SK-N-SH treated with all-trans-retinoic acid at 6 μM for 48 hours (cell line): Measurements from ENCODE around the gene DSE.

Experiments
- ATAC-seq: fragments of 200-7000 bp; cut with Tn5 transposase; 3 replicates; pipeline ENCODE4 v1.9.1; 2020; ENCODE audit warnings: mild to moderate bottlenecking, moderate library complexity
- ARNTL ChIP-seq: fragments of 450-650 bp; formaldehyde crosslinking; IDR thresholded peaks from 2 replicates; pipeline ENCODE4 v1.5.0; 2020; ENCODE audit warnings: low read depth, mild to moderate bottlenecking, moderate library complexity, borderline replicate concordance
- CSDC2 ChIP-seq: fragments of 250-450 bp; sonication (Bioruptor Pico); IDR thresholded peaks from 2 replicates; pipeline ENCODE4 v1.5.0; 2020; ENCODE audit warnings: mild to moderate bottlenecking, moderate library complexity
- ESRRG ChIP-seq: fragments of 250-450 bp; sonication (Bioruptor Pico); IDR thresholded peaks from 2 replicates; pipeline ENCODE4 v1.6.1; 2021; ENCODE audit warnings: mild to moderate bottlenecking
- GLIS3 ChIP-seq: fragments of 250-450 bp; sonication (Bioruptor Pico); IDR thresholded peaks from 2 replicates; pipeline ENCODE4 v1.5.0; 2020; ENCODE audit warnings: mild to moderate bottlenecking, moderate library complexity
- ISL1 ChIP-seq: fragments of 250-450 bp; sonication (Bioruptor Pico); IDR thresholded peaks from 2 replicates; pipeline ENCODE4 v2.1.2; 2022; ENCODE audit warnings: mild to moderate bottlenecking, moderate library complexity
- OSR1 ChIP-seq: fragments of 250-450 bp; sonication (Bioruptor Pico); IDR thresholded peaks from 2 replicates; pipeline ENCODE4 v1.8.0; 2022; ENCODE audit warnings: moderate library complexity, mild to moderate bottlenecking, inconsistent platforms
- PPARA ChIP-seq: fragments of 250-450 bp; sonication (Bioruptor Pico); IDR thresholded peaks from 2 replicates; pipeline ENCODE4 v1.5.0; 2020; ENCODE audit warnings: mild to moderate bottlenecking, borderline replicate concordance
- RARB ChIP-seq: fragments of 250-450 bp; sonication (Bioruptor Pico); IDR thresholded peaks from 2 replicates; pipeline ENCODE4 v1.8.0; 2021; ENCODE audit warnings: mild to moderate bottlenecking, moderate library complexity
- SNAI2 ChIP-seq: fragments of 250-450 bp; sonication (Bioruptor Pico); IDR thresholded peaks from 2 replicates; pipeline ENCODE4 v1.5.0; 2020; ENCODE audit warnings: mild to moderate bottlenecking, moderate library complexity
- TCF4 ChIP-seq: fragments of 250-450 bp; sonication (Bioruptor Pico); IDR thresholded peaks from 2 replicates; pipeline ENCODE4 v1.8.0; 2021; ENCODE audit warnings: mild to moderate bottlenecking, moderate library complexity, borderline replicate concordance
- TOX ChIP-seq: fragments of 250-450 bp; sonication (Bioruptor Pico); IDR thresholded peaks from 2 replicates; pipeline ENCODE4 v1.8.0; 2021; ENCODE audit warnings: mild to moderate bottlenecking, moderate library complexity, borderline replicate concordance
- ZC3H10 ChIP-seq: fragments of 250-450 bp; sonication (Bioruptor Pico); IDR thresholded peaks from 2 replicates; pipeline ENCODE4 v1.5.1; 2021; ENCODE audit warnings: mild to moderate bottlenecking, moderate library complexity
- ZFP3 ChIP-seq: fragments of 250-450 bp; sonication (Bioruptor Pico); IDR thresholded peaks from 2 replicates; pipeline ENCODE4 v1.5.0; 2020; ENCODE audit warnings: mild to moderate bottlenecking, moderate library complexity
- ZNF565 ChIP-seq: fragments of 450-650 bp; formaldehyde crosslinking; conservative IDR thresholded peaks from 2 replicates; pipeline ENCODE4 v1.5.0; 2020; ENCODE audit warnings: low read depth, mild to moderate bottlenecking, moderate library complexity
- ZNF70 ChIP-seq: fragments of 450-650 bp; formaldehyde crosslinking; IDR thresholded peaks from 2 replicates; pipeline ENCODE4 v1.5.0; 2020; ENCODE audit warnings: mild to moderate bottlenecking, moderate library complexity
- ZNF8 ChIP-seq: fragments of 450-650 bp; formaldehyde crosslinking; IDR thresholded peaks from 2 replicates; pipeline ENCODE4 v1.5.0; 2020; ENCODE audit warnings: mild to moderate bottlenecking, moderate library complexity
- TF ChIP-seq, protein P1 (sequence below): fragments of 250-450 bp; sonication (Bioruptor Pico); IDR thresholded peaks from 2 replicates; pipeline ENCODE4 v1.8.0; 2020; ENCODE audit warnings: mild to moderate bottlenecking, moderate library complexity, borderline replicate concordance
- TF ChIP-seq, protein P2 (sequence below): fragments of 250-450 bp; sonication (Bioruptor Pico); IDR thresholded peaks from 2 replicates; pipeline ENCODE4 v1.5.1; 2021; ENCODE audit warnings: mild to moderate bottlenecking, moderate library complexity
- TF ChIP-seq, protein P3 (sequence below): fragments of 250-450 bp; sonication (Bioruptor Pico); IDR thresholded peaks from 2 replicates; pipeline ENCODE4 v1.5.0; 2020; ENCODE audit warnings: mild to moderate bottlenecking, moderate library complexity

DSE gene

DNA sequence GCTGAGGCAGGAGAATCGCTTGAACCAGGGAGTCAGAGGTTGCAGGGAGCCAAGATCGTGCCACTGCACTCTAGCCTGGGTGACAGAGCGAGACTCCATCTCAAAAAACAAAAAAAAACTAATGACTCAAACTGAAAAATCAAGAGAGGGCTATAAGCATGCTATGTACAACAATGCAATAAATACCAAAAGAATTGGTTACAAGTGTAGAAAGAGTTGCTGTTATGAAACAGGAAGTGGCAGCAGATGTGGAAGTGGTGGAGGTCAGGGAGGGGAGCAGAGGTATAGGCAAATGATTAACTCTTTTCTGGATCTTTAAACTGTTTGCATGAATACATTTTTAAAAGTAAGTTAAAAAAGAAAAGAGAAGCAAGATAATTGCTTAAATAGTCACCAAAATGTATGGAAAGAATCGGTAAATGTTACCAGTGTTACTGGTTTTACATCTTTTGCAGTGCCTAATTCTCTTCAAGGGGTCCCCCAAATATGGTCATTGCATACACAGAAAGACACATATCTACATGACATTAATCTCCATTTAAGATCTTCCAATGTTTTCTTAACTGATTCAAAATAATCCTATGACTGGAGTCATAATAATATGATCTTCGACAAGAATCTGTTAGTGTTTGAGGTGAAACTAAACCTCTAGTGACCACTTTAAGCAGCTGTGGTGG is 105.4 kb downstream of the DSE start:
- TF ChIP-seq OSR1 (no peak), ZC3H10 (no peak), ARNTL (no peak), SNAI2 (CRISPR knock-in tag) (no peak)
- TF ChIP-seq, protein P1, sequence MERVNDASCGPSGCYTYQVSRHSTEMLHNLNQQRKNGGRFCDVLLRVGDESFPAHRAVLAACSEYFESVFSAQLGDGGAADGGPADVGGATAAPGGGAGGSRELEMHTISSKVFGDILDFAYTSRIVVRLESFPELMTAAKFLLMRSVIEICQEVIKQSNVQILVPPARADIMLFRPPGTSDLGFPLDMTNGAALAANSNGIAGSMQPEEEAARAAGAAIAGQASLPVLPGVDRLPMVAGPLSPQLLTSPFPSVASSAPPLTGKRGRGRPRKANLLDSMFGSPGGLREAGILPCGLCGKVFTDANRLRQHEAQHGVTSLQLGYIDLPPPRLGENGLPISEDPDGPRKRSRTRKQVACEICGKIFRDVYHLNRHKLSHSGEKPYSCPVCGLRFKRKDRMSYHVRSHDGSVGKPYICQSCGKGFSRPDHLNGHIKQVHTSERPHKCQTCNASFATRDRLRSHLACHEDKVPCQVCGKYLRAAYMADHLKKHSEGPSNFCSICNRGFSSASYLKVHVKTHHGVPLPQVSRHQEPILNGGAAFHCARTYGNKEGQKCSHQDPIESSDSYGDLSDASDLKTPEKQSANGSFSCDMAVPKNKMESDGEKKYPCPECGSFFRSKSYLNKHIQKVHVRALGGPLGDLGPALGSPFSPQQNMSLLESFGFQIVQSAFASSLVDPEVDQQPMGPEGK = no peak
- no peak for ATAC-seq

DNA sequence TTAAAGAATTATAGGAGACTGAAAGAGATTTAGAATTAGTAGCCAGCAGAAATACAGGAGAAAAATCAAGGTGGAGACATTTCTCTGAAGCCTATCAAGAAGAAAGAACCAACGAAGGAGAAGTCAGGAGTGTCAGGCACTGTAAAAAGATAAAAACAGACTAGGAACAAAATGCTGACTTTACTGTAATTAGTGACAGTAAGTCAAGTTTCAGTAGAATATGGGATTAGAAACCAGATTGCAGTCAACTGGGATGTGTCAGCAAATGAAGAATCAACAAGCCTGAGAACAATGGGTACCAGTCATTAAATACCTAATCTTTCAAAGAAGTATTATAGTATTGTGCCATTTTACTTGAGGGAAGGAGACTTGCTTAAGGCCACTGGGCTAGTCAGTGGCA is 112.0 kb downstream of the DSE start:
- TF ChIP-seq, protein P2, sequence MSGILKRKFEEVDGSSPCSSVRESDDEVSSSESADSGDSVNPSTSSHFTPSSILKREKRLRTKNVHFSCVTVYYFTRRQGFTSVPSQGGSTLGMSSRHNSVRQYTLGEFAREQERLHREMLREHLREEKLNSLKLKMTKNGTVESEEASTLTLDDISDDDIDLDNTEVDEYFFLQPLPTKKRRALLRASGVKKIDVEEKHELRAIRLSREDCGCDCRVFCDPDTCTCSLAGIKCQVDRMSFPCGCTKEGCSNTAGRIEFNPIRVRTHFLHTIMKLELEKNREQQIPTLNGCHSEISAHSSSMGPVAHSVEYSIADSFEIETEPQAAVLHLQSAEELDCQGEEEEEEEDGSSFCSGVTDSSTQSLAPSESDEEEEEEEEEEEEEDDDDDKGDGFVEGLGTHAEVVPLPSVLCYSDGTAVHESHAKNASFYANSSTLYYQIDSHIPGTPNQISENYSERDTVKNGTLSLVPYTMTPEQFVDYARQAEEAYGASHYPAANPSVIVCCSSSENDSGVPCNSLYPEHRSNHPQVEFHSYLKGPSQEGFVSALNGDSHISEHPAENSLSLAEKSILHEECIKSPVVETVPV (CRISPR knock-in tag) = no peak
- no peak for TF ChIP-seq PPARA
- TF ChIP-seq, protein P3, sequence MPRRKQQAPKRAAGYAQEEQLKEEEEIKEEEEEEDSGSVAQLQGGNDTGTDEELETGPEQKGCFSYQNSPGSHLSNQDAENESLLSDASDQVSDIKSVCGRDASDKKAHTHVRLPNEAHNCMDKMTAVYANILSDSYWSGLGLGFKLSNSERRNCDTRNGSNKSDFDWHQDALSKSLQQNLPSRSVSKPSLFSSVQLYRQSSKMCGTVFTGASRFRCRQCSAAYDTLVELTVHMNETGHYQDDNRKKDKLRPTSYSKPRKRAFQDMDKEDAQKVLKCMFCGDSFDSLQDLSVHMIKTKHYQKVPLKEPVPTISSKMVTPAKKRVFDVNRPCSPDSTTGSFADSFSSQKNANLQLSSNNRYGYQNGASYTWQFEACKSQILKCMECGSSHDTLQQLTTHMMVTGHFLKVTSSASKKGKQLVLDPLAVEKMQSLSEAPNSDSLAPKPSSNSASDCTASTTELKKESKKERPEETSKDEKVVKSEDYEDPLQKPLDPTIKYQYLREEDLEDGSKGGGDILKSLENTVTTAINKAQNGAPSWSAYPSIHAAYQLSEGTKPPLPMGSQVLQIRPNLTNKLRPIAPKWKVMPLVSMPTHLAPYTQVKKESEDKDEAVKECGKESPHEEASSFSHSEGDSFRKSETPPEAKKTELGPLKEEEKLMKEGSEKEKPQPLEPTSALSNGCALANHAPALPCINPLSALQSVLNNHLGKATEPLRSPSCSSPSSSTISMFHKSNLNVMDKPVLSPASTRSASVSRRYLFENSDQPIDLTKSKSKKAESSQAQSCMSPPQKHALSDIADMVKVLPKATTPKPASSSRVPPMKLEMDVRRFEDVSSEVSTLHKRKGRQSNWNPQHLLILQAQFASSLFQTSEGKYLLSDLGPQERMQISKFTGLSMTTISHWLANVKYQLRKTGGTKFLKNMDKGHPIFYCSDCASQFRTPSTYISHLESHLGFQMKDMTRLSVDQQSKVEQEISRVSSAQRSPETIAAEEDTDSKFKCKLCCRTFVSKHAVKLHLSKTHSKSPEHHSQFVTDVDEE (CRISPR knock-in tag) = no peak
- no peak for TF ChIP-seq ZNF565 (CRISPR knock-in tag)
- TF ChIP-seq SNAI2 (CRISPR knock-in tag) = no peak
- TF ChIP-seq GLIS3 (CRISPR knock-in tag) = no peak
- no peak for TF ChIP-seq OSR1
- no peak for TF ChIP-seq ESRRG
- no peak for TF ChIP-seq TOX (CRISPR knock-in tag)
- TF ChIP-seq ZNF8 (CRISPR knock-in tag) = no peak
- no peak for TF ChIP-seq ZFP3 (CRISPR knock-in tag)
- ATAC-seq = no peak

DNA sequence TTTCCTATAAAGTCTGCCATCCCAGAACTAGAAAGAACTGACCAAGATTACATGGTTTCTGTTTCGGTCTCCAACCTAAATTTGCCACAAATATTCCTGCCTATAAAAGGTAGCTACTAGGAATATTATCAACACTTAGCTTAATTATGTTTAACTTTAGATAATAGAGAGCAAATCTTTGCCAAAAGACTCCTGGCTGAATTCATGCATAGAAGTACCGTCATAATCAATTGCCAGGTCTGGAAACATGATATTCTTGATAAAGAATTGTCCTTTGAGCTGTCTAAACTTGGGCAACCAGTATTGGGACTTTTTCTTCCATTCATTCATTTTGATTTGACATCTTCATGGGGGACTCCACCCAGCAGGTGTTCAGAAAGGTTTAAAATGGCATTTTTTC is 112.9 kb downstream of the DSE start:
- ATAC-seq = no peak
- TF ChIP-seq, protein P2 (CRISPR knock-in tag) = no peak
- TF ChIP-seq ISL1 (CRISPR knock-in tag) (no peak), ZNF8 (CRISPR knock-in tag) (no peak), SNAI2 (CRISPR knock-in tag) (no peak), ZC3H10 (no peak), CSDC2 (CRISPR knock-in tag) (no peak), TCF4 (no peak), ZFP3 (CRISPR knock-in tag) (no peak), ZNF565 (CRISPR knock-in tag) (no peak), TOX (CRISPR knock-in tag) (no peak), RARB (CRISPR knock-in tag) (no peak), ARNTL (no peak), ZNF70 (CRISPR knock-in tag) (no peak), OSR1 (no peak)
- TF ChIP-seq, protein P1 = no peak
- TF ChIP-seq, protein P3 (CRISPR knock-in tag) = no peak
